Skeletal muscle cell (primary cell): ENCODE measurements around the gene LKAAEAR1.

Source experiments
- DNase-seq: peaks from one replicate; pipeline ENCODE4 v3.0.0-alpha.2; 2010; ENCODE audit warnings: low read depth
- H3K4me3 ChIP-seq: 2 replicates; pipeline ENCODE4 v1.5.1; 2011; ENCODE audit warnings: low read depth, mild to moderate bottlenecking, control low read depth, low read length, moderate library complexity

LKAAEAR1 gene

DNA sequence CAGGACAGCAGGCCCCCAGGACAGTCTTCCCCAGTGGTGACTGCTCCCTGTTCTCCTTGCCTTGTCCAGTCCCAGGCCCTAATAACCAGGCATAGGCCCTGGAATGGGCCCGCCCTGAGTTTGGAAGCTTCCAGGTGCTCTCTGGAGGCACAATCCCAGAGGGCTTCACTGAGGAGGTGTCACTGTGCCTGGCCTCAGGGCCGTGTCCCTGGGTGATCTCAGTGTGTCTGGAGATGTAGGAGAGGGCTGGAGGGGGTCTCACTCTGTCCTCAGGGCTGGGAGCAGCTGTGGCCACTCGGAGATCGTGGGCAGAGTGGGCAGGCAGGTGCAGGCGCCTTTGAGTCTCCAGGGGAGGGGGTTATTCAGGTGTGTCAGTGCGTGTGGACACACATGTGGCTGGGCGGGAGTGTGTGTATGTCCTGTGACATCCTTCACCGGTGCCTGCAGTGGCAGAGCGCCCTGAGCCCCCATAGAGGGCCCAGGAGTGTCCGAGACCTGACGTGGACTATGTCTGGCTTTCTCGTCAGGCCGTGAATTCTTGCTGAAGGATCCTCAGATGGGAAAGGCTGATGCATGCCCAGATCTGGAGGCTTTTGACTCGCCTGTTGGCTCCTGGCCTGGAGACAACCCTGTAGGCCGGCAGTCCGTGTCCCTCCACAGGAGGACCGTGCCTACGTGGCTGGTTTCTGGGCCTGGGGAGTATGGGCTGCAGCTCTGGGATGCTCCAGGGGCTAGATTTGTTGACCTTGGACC is 28.7 kb upstream of the LKAAEAR1 start:
- no peak overlapping the region for H3K4me3 ChIP-seq
- DNase-seq: no peak

DNA sequence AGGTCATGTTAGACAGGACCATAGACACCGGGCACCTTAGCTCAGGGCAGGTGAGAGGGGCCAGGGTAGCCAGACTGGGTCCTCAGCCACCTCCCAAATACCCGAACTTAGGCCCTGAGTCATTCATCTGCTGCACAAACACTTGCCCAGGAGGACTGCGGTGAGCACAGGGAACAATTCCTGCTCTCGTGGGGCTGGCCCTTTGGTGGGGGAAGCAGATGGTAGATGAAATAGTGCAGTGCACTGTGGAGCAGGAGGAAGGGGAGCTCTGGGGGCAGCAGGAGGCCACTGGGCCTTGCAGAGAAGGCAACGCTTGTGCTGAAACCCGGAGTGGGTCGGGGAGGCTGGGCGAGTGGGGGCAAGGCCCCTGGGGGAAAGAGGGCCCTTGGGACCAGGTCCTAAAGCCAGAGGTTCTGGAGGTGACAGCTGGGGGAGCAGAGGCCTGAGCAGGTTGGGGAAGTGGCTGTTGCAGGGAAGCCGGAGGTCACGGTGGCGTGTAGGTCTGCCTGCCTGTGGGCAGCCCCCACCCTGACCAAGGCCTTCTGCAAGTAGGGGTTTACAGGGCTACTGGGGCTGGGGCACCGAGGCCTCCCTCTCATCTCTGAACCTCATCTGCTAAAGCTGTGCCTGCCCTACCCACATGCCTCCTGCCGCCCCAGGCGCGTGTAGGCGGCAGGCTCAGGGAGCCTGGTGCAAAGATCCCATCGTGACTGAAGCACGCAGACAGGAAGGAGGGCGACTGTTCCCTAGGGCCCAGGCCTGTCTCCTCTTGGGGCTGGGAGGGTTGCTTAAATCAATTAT is 27.8 kb upstream of the LKAAEAR1 start:
- DNase-seq: no peak

DNA sequence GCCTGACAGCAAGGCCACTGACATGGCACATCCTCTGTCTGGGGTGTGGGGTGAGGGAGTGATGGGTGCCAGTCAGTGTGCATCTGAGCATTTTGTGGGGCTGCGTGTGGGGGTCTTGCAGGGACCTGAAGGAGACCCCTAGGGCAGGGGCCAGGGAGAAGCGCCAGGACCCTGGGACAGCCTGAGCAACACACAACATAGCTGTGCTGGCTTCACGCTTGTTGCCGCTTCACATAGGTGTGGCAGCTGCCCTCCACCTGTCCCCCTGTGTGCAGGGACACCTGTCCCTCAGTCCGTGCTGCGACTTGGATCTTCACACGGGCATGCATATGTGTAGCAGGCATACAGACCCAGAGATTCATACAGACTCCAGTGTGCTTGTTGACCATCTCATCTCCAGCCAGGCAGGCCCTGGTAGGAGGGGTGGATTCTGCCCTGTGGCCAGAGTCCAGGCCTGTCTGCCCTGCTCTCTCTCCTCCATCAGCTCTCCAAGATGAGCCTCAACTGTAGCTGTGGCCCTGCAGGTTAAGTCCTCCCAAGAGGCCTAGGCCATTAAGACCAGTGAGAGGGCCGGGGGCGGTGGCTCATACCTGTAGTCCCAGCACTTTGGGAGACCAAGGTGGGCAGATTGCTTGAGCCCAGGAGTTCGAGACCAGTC is 26.3 kb upstream of the LKAAEAR1 start:
- no peak overlapping the region for H3K4me3 ChIP-seq
- no peak for DNase-seq

More for the DNA sequence above, 27.8 kb upstream of the LKAAEAR1 start:
- no peak overlapping the region for H3K4me3 ChIP-seq

DNA sequence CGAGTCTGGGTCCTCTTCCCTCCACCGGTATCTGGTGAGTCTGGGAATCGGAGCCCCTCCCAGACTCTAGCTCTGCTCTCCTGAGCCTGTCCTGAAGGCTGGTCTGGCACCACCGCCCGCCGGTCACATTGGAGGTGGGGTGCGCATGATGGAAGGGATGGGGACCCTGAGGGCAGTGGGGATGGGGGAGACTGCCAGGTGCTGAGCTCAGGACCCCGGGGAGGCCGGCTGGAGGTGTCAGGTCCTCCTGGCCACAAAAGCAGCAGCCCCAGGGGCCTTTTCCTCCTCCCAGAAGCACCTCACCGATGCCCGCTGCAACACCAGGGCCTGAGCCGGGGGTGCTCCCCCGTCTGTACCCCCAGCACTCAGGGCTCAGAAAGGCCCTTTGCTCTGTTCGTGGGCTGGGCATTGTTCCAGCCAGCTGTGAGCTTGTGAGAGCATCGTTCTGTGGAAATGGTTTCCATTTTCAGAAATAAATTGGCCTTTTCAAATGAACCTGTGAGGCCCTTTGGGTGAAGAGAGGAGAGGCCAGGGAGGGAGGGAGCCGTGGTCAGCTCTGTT is 25.7 kb upstream of the LKAAEAR1 start:
- DNase-seq: no peak
- H3K4me3 ChIP-seq: no peak overlapping the region

DNA sequence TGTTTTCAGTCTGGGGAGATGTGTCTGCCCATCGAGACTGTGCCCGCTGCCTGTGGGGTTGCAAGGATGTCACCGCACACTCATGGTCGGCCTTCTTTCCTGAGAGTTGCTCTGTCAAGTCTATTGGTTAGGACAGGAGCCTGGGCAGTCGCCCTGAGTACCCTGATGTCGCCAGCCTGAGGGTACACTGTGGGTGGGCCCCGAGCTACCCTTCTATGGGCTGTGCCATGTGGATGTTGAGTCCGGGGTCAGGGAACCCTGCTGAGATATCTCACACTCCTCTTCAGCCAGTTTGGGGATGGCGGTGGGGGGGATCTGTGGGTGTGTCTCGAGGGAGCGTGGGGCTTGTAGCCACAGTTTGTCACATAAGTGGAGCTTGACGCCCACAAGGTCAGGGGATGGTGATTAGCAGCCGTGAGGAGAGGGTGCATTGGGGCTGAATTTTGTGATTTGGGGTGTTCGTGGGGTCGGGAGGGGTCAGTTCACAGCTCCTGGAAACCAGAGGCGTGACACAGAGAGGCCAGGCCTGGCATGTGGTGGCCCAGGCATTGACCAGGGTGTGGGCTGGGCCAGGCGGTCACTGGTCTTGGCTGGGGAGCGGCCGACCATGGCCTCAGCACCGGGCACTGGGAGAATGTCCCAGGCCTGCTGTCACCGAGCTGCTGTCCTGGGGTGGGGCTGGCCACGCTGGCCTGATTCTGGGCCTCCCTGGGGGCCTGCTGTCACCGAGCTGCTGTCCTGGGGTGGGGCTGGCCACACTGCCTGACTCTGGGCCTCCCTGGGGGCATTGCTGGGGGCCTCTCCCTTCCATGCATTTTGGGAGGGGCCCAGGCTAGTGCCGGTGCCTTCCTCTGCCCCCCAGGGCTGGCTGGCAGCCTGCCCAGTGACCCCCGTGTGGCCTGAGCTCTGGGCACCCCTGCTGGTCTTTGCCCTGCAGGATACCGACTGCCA is 24.8 kb upstream of the LKAAEAR1 start:
- no peak overlapping the region for H3K4me3 ChIP-seq
- DNase-seq: no peak

DNA sequence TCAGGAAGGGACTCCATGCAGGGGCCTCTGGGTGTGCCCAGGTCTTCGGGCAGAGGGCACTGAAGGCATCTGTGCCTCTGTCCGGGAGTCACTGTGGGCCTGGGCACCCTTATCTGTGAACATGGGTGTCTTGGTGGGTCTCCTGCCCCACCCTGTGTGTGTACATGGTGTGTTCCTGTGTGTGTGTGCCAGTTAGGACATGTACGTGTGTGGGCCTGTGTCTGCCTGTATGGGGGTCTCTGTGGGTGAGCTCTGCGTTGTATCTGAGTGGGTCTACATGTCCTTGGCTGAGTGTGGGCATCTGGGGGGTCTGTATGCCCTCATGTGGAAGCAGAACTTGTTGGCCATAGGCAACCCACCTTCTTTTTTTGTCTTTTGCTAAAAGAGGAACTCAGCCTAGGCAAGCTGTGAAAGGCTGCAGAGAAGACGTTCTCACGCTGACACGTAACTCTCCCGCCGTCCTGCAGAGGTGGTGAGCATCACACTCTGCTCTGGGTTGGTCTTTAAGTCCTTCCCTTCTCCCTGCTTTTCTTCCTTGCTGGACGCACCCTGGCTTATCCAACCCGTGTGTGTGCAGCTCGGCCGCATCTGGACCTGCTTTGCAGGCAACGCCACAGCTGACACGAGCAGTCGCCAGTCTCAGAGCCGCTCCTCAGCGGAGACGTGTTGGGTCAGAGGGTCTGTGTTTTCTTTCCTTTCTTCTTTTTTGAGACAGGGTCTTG is 23.7 kb upstream of the LKAAEAR1 start:
- no peak for DNase-seq
- no peak overlapping the region for H3K4me3 ChIP-seq

DNA sequence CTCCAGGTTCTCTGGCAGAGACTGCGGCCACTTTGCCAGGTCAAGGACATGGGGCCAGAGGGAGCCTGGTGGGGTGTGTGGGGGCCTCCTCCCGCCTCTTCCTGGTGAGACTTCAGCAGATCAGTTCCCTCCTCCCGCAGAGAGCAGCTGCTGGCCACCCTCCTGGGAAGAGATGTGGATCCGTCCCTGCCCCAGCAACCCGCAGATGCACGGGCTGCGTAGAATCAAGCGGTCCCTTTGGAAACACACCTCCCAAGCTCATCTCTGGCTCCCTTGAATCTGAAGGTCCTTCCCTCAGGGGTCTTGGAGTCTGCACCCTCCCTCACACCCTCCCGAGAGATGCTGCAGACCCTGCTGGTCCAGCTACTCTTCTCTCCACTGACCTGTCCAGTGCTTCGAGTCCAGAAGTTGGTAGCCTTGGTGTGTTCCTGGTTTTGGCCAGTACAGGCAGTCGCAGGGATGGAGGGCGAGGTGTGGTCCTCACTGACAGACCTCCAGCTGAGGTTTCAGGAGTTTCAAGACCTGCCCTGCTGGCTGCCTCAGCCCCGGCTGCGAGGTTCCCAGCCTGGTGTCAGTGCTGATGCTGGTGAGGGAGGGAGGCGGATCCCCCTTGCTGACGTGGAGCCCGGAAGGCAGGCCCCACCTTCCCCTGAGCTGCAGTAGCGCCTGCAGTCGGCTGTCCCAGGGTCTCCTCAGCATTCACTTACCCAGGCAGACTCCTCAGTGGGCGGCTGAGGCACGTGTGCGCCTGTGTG is 23.0 kb upstream of the LKAAEAR1 start, which contains the start of gene NPBWR2:
NPBWR2 (minus strand) TSS at position 585 of the 755 bp plus-strand sequence. CDS start 734 bp downstream, outside the sequence.
- no peak within 1 kb of the TSS for H3K4me3 ChIP-seq

DNA sequence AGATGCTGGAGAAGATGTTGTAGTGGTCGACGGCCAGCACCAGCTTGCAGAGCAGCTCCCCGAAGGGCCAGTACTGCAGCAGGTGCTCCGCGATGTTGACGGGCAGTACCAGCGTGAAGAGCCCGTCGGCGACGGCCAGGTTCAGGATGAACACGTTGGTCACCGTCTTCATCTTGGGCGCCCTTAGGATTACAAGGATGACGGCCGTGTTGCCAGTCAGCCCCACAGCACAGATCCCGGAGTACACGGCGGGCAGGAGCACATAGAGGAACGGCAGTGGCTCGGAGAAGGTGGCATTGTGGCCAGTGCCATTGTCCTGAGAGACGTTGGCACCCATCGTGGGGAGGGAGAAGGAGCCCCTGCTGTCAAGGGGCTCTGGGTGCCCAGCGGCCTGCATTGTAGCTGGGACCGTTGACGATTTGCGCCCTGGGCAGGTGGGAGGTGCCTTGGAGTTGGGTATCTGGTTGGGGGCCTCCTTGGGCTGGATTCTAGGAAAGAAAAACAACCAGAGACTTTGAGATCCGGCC is 22.3 kb upstream of the LKAAEAR1 start:
- DNase-seq: no peak
- no peak overlapping the region for H3K4me3 ChIP-seq

More for the DNA sequence above, 23.0 kb upstream of the LKAAEAR1 start, which contains the start of gene NPBWR2:
- no peak for DNase-seq

DNA sequence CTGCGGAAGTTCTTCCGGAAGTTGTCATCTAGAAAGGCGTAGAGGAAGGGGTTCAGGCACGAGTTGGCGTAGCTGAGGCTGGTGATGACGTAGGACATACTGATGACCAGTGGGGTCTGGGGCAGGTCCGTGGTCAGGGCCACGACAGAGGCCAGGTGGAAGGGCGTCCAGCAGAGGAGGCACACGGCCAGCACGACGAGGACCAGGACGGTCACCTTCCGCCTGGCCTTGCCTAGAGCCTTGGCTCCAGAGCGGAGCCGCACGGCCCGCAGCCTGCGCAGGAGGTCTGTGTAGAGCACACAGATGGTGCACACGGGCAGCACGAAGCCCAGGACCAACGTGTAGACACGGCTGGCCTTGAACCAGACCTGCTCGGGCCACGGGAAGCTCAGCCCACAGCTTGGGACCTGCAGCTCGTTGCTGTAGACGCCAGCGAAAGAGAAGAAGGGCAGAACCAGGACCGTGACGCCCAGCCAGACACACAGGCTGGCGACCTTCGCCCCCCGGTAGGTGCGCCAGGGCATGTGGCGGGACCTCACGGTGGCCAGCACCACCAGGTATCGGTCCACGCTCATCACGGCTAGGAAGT is 21.7 kb upstream of the LKAAEAR1 start:
- DNase-seq: no peak
- no peak overlapping the region for H3K4me3 ChIP-seq

DNA sequence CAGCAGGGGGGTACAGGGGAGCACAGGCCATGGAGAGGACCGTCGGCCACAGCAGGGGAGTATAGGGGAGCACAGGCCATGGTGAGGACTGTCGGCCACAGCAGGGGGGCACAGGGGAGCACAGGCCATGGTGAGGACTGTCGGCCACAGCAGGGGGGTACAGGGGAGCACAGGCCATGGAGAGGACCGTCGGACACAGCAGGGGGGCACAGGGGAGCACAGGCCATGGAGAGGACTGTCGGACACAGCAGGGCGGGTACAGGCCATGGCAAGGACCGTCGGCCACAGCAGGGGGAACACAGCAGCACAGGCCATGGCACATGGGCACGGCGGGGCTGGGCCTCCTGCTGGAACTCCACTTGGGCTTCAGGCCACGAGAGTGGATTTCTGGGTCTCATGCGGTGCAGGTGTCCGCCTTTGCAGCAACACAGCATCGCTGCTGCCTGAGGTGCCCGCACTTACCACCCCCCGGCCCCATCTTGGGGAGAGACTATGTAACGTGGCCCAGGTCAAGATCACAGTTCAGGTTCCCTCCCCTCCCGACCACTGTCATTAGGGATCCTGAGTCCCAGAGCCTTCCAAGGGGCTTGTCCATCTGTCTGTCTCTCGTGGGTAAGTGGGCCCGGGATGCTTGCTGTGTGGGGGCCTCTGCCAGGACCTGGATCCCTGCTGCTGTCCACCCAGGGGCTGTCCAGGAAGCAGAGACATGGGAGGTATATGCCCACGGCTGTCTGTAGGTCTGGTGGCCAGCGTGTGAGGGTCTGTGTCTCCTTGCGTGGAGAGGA is 20.7 kb upstream of the LKAAEAR1 start:
- no peak overlapping the region for H3K4me3 ChIP-seq
- DNase-seq: no peak

DNA sequence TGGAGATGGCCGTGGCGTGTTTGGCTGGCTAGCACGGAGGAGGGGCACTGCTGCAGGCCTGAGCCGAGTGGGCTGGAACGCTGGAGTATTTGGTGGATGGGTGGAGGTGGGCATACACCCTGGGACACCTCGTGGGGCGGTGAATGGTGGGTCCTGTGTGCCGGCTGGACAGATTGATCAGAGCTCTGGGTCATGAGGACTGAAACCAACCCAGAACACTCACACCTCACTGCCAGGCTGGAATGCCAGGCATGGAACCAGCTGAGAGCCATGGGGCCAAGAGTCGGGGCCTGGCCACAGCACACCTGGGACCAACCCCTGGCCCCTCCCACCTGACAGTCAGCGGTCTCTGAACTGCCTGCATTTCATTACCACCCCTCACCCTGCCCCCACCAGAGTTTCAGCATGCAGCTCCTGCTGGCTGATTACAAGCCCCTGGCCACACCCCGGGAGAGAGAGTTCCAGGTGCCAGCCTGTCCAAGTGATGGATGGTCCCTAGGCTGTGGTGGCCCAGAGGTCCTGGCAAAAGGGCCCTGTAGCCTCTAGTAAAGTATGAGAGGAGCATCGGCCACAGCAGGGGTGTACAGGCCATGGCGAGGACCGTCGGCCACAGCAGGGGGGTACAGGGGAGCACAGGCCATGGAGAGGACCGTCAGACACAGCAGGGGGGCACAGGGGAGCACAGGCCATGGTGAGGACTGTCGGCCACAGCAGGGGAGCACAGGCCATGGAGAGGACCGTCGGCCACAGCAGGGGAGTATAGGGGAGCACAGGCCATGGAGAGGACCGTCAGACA is 19.9 kb upstream of the LKAAEAR1 start:
- no peak for DNase-seq
- H3K4me3 ChIP-seq: no peak overlapping the region

DNA sequence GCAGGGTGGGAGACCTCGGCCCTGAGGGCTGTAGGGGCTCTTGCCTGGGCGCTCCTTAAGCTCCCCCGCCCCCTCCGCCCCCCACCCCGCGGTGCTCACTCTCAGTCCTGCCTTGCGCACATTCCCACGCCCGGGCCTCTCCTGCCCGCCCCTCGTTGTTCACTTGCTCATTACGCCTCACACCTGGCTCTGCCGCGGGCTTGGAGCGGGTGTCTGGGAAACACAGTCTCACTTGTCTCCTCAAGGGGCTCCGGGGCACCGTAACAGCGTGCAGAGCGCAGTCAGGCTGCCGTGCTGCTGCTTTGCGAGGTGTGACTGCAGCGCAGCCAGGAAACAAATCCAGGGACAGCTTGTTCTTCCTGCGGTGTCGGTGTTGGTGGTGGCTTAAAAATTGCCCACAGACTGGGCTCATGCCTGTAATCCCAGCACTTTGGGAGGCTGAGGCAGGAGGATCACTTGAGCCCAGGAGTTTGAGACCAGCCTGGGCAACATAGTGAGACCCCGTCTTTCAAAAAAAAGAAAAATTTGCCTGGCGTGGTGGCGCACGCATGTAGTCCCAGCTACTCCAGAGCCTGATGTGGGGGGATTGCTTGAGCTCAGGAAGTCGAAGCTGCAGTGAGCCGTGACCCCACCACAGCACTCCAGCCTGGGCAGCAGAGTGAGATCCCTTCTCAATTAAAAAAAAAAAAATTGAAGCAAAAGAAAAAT is 18.6 kb upstream of the LKAAEAR1 start:
- no peak for DNase-seq
- no peak overlapping the region for H3K4me3 ChIP-seq

DNA sequence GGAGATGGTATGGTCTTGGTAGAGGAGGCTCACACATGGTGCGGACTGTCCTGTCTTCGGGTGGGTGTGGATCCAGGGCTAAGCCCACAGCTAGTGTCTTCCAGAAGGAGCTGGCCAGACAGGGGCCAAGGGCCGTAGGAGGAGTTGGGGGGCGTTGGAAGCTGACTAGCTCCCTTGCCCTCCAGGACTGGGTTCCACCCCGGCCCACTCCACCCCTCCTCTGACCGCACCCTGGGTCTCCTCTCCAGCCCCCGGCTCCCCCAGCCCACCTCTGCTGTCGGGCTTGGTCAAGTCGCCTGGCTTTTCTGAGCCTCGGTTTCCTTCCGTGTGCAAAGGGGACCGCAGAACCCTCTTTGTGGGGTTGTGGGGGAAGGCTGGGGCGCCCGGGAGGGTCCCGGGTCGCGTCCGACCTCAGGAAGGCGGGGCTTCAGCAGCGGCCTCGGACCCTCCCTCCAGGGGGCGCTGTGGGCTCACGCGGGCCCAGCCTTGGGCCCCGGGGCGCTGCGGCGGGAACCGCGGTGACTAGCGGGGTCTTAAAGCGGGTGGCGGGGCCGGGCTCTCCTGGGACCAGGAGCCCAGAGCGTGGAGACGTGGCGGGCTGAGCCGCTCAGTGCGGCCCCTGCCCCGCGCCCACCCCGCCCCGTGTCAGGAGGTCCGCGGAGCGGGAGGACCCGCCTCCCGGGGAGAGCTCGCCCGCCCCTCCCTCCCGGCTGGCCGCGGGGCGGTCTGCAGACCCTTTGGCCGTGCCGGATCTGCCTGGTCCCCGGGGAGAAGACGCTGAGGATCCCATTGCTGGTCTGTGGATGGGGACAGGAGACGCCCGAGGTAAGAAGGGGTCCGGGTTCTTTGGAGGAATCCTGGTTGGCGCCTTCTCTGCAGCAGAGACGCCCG is 17.8 kb upstream of the LKAAEAR1 start:
- H3K4me3 ChIP-seq: peak overlapping the region; percentile 5
- no peak for DNase-seq
